Coronary artery (tissue), 2 donors: Measurements from ENCODE around the gene KCNK15.

Source experiments
- DNase-seq: peaks from one replicate; pipeline ENCODE4 v3.0.0-alpha.2; 2017; ENCODE audit warnings: low spot score
- H3K27ac ChIP-seq, 2 donors: fragments of 200-600 bp; sonication (generic); one replicate each; pipeline ENCODE4 v1.5.1; 2016 to 2019
- H3K4me3 ChIP-seq: fragments of 200-600 bp; sonication (generic); 2 replicates; pipeline ENCODE4 v1.5.1; 2016; ENCODE audit warnings: mild to moderate bottlenecking, moderate library complexity
- CTCF ChIP-seq: fragments of 200-600 bp; sonication (generic); IDR thresholded peaks from one replicate; pipeline ENCODE4 v1.5.1; 2019; ENCODE audit warnings: antibody characterized with exemption

Gene KCNK15

GRCh38 chr20:44750081-44750805, 4.6 kb downstream of the KCNK15 start:
- peak overlapping the region; percentile 39 for H3K4me3 ChIP-seq
- TF ChIP-seq CTCF = no peak
- no peak for DNase-seq
- no peak overlapping the region for H3K27ac ChIP-seq

- TF ChIP-seq CTCF = no peak
- Histone ChIP-seq H3K27ac (no peak overlapping the region), H3K4me3 (no peak overlapping the region)
- no peak for DNase-seq
Observed at GRCh38 chr20:44752099-44752931, 6.7 kb downstream of the KCNK15 start.

- DNase-seq = no peak
- no peak overlapping the region for H3K27ac ChIP-seq
- no peak for TF ChIP-seq CTCF
- no peak overlapping the region for H3K4me3 ChIP-seq
Observed at GRCh38 chr20:44754554-44754953, 8.9 kb downstream of the KCNK15 start.

GRCh38 chr20:44756011-44756688, 10.5 kb downstream of the KCNK15 start:
- Histone ChIP-seq H3K27ac (no peak overlapping the region), H3K4me3 (no peak overlapping the region)
- DNase-seq = no peak
- TF ChIP-seq CTCF = no peak

GRCh38 chr20:44756956-44757355, 11.3 kb downstream of the KCNK15 start:
- no peak for DNase-seq
- H3K4me3 ChIP-seq = no peak overlapping the region
- no peak for TF ChIP-seq CTCF
- no peak overlapping the region for H3K27ac ChIP-seq

- no peak for TF ChIP-seq CTCF
- no peak overlapping the region for H3K27ac ChIP-seq
- no peak overlapping the region for H3K4me3 ChIP-seq
- no peak for DNase-seq
Observed at GRCh38 chr20:44758247-44759101, 12.8 kb downstream of the KCNK15 start.
